GM18867 (cell line): Measurements from ENCODE around the gene ZCCHC13.
"Not testable (repeated sequence)": the region's sequence is repeated elsewhere in the genome, so short reads cannot be mapped to it uniquely, and the experiment has no call there.

Experiments
- ATAC-seq: cut with Tn5 transposase; IDR thresholded peaks from one replicate; pipeline ENCODE4 v1.9.1; 2021; ENCODE audit warnings: mild to moderate bottlenecking, moderate library complexity; ENCODE audit not compliant: unreplicated experiment

The ZCCHC13 gene

GRCh38 chrX:74319321-74319720, 15.3 kb downstream of the ZCCHC13 start:
- not testable (repeated sequence) for ATAC-seq

- ATAC-seq = no peak
Measured at GRCh38 chrX:74321191-74321590, 17.2 kb downstream of the ZCCHC13 start.

GRCh38 chrX:74324131-74324530, 20.2 kb downstream of the ZCCHC13 start:
- no peak for ATAC-seq

GRCh38 chrX:74325130-74326059, 21.4 kb downstream of the ZCCHC13 start:
- ATAC-seq = no peak

- ATAC-seq = no peak
Measured at GRCh38 chrX:74338852-74339251, 34.9 kb downstream of the ZCCHC13 start.

- no peak for ATAC-seq
Measured at GRCh38 chrX:74340051-74340450, 36.1 kb downstream of the ZCCHC13 start.

- ATAC-seq = not testable (repeated sequence)
Measured at GRCh38 chrX:74342211-74342610, 38.2 kb downstream of the ZCCHC13 start.

GRCh38 chrX:74343343-74344279, 39.6 kb downstream of the ZCCHC13 start:
- peak; percentile 86 for ATAC-seq

GRCh38 chrX:74344280-74344622, 40.3 kb downstream of the ZCCHC13 start:
- ATAC-seq = peak; percentile 16

- ATAC-seq = no peak
Measured at GRCh38 chrX:74346088-74346487, 42.1 kb downstream of the ZCCHC13 start.

GRCh38 chrX:74349387-74349786, 45.4 kb downstream of the ZCCHC13 start:
- no peak for ATAC-seq

- no peak for ATAC-seq
Measured at GRCh38 chrX:74351760-74352159, 47.8 kb downstream of the ZCCHC13 start.

- ATAC-seq = no peak
Measured at GRCh38 chrX:74353984-74354383, 50.0 kb downstream of the ZCCHC13 start.
